Epithelial cell of esophagus (primary cell): ENCODE measurements around the gene MALRD1.

Source experiments
- DNase-seq: peaks from one replicate; pipeline ENCODE4 v3.0.0; 2010; ENCODE audit warnings: low read depth
- H3K4me3 ChIP-seq: 2 replicates; pipeline ENCODE4 v1.5.1; 2011; ENCODE audit warnings: mild to moderate bottlenecking, low read length, control low read depth
- CTCF ChIP-seq: IDR thresholded peaks from 2 replicates; pipeline ENCODE4 v1.5.1; 2011; ENCODE audit warnings: low read depth, mild to moderate bottlenecking, low read length, control low read depth, inconsistent platforms; ENCODE audit not compliant: insufficient read depth; ENCODE audit errors: missing control alignments

The MALRD1 gene

GRCh38 chr10:19663344-19663743 lies 614.7 kb downstream of the MALRD1 start:
- DNase-seq, result no peak
- H3K4me3 ChIP-seq, result no peak overlapping the region
- TF ChIP-seq CTCF, result no peak

GRCh38 chr10:19668116-19668515 lies 619.5 kb downstream of the MALRD1 start:
- no peak for TF ChIP-seq CTCF
- no peak for DNase-seq
- no peak overlapping the region for H3K4me3 ChIP-seq

- no peak for TF ChIP-seq CTCF
- DNase-seq, result no peak
- no peak overlapping the region for H3K4me3 ChIP-seq
Measured at GRCh38 chr10:19676063-19676462, 627.5 kb downstream of the MALRD1 start.

- DNase-seq, result no peak
- H3K4me3 ChIP-seq, result no peak overlapping the region
- TF ChIP-seq CTCF, result no peak
Measured at GRCh38 chr10:19683356-19683755, 634.8 kb downstream of the MALRD1 start.

- no peak for TF ChIP-seq CTCF
- H3K4me3 ChIP-seq, result no peak overlapping the region
- no peak for DNase-seq
Measured at GRCh38 chr10:19683960-19684359, 635.4 kb downstream of the MALRD1 start.

GRCh38 chr10:19688344-19688743 lies 639.7 kb downstream of the MALRD1 start:
- no peak overlapping the region for H3K4me3 ChIP-seq
- DNase-seq, result no peak
- TF ChIP-seq CTCF, result no peak

- H3K4me3 ChIP-seq, result no peak overlapping the region
- TF ChIP-seq CTCF, result no peak
- DNase-seq, result no peak
Measured at GRCh38 chr10:19689231-19689630, 640.6 kb downstream of the MALRD1 start.
